ENCODE measurements around the gene COG4. TPM values are rescaled to one million over a fixed set of nuclear protein-coding genes. Genes with fewer than 3 reads are reported as not detected.

The COG4 gene
- total RNA-seq = 100 to 1,000 TPM in 1 of 4 donors, 10 to 100 TPM in 3; 41.1 to 109 (median 47.1) TPM

DNA sequence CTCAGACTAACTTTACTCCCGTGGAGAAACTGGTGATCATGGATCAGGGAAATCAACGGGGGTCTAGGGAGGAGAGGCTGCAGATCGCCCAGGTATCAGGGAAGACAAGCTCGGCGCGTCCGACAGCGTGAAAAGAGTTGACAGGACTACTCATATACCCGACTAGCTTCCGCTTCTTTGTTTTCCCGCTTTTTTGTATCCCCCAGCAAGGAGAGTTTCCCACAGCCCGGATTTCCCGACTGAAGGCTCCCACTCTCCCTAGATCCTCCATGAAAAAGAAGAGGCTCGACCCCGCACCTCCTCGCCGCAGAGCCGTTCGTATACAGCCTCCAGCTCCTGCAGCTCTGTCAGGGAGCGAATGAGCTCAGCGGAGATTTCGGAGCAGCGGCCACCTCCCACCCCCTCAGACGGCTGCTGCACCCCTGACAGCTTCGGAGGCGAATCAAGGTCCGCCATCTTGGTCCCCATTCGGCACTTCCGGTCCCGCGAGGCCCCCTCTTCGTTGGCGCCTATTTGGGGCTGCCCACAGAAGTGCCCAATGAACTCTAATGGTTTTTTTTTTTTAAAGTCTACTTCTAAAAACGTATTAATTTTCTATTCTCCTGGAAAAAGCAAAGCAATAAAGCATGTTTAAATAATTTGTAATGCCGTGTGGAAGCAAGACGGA lies at the start of gene COG4:
TSS of gene COG4 (minus strand) at position 479 of the 667 bp plus-strand sequence. CDS start at position 468, 11 bp downstream.
- no peaks in the 10 kb centered on the region for H3K27me3 ChIP-seq
- 1% methylated on average over 36 of the region's 36 CpGs for WGBS, 2 donors
- DNase-seq (ENCODE audit: low spot score in 2 of 2) = peak; percentile 70 to 87
- TF ChIP-seq POLR2A (IDR thresholded peaks at IDR 0.05) (peak in 1 of 2 donors; percentile 18), EP300 (IDR thresholded peaks at IDR 0.05) (peak; percentile 49 to 85)
- TF ChIP-seq, protein P1, sequence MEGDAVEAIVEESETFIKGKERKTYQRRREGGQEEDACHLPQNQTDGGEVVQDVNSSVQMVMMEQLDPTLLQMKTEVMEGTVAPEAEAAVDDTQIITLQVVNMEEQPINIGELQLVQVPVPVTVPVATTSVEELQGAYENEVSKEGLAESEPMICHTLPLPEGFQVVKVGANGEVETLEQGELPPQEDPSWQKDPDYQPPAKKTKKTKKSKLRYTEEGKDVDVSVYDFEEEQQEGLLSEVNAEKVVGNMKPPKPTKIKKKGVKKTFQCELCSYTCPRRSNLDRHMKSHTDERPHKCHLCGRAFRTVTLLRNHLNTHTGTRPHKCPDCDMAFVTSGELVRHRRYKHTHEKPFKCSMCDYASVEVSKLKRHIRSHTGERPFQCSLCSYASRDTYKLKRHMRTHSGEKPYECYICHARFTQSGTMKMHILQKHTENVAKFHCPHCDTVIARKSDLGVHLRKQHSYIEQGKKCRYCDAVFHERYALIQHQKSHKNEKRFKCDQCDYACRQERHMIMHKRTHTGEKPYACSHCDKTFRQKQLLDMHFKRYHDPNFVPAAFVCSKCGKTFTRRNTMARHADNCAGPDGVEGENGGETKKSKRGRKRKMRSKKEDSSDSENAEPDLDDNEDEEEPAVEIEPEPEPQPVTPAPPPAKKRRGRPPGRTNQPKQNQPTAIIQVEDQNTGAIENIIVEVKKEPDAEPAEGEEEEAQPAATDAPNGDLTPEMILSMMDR (IDR thresholded peaks at IDR 0.05) = no peak
- H3K4me1 ChIP-seq = peaks cover 0 to 57% (median 25%) of the 10 kb centered on the region in 4 donors
- H3K4me3 ChIP-seq = peak within 1 kb of the TSS; percentile 69 to 83 (median 74)
- H3K36me3 ChIP-seq = peaks cover 0 to 27% (median 0%) of the 10 kb centered on the region in 3 donors
- peak within 1 kb of the TSS; percentile 60 to 94 (median 86) for H3K27ac ChIP-seq
- no peaks in the 10 kb centered on the region for H3K9me3 ChIP-seq

DNA sequence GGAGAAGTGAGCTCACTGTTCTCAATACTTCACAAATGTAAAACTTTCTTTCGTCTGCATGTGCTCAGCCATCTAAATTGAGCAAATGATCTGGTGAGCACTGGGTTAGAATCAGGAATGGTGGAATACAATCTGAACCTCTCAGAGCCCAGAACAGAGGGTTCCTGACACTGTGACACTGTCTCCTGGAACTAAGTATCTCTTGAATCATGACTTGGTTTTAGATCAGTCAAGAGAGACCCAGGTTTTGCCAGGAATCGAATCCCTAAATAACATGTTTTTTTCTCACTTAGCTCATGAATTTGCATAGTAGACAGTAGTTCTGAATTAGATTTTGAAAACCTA lies 49.5 kb upstream of the COG4 start:
- TF ChIP-seq POLR2A (IDR thresholded peaks at IDR 0.05) = no peak
- TF ChIP-seq, protein P1 (IDR thresholded peaks at IDR 0.05) = no peak
- no peak for TF ChIP-seq EP300 (IDR thresholded peaks at IDR 0.05)
- Histone ChIP-seq H3K4me1 (peaks cover 3 to 61% (median 43%) of the 10 kb centered on the region in 4 donors), H3K4me3 (no peak overlapping the region), H3K36me3 (peaks cover 0 to 55% (median 32%) of the 10 kb centered on the region in 3 donors), H3K9me3 (no peaks in the 10 kb centered on the region), H3K27ac (peak overlapping the region in 3 of 4 donors; percentile 49 to 92 (median 90)), H3K27me3 (no peaks in the 10 kb centered on the region)
- WGBS, 2 donors = 62 to 72% methylated on average over 2 of the region's 2 CpGs
- no peak for DNase-seq (ENCODE audit: low spot score in 2 of 2)

DNA sequence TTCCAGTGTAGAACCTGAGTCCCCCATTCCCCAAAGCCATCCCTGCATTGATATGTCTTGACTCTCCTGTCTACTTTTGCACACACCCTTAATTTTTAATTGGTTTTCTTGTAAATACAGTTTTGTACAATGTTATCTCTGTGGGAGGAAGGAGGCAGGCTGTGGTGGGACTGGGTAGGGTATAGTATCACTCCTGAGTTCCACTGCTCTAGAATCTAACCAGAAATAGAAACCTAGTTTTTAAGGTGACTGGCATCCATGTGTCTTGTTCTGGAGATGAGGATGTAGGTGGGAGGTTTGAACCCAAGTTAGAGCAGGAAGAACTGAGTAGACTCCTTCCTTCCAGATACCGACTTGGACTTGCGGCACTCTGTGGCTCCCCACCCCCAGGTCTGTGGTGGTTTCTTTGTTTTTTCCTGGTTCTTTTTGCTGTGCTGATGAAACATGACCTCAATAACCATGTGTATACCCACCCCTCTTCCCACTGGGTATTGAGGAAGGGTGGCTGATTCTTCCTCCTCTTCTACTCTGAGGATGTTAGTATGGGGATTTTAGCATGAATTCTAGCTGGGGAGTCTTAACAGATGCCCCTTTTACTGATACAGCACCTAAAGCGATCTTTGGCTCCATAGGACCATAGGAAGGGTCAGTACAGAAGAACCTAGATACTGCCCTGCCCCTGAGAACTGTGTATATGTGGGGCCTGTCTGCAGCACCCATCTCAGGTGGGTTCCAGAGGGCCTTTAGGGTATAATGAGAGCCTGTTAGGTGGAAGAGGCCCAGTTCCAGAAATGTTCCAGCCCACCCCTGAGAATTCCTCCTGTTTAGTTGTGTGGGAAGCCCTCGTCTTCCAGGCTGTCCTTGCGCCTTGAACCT lies 48.9 kb upstream of the COG4 start:
- Histone ChIP-seq H3K27me3 (no peaks in the 10 kb centered on the region), H3K4me1 (peaks cover 3 to 56% (median 41%) of the 10 kb centered on the region in 4 donors), H3K27ac (peak overlapping the region in 3 of 4 donors; percentile 49 to 92 (median 90)), H3K9me3 (no peaks in the 10 kb centered on the region), H3K36me3 (peaks cover 0 to 61% (median 35%) of the 10 kb centered on the region in 3 donors), H3K4me3 (no peak overlapping the region)
- WGBS, 2 donors = 71 to 78% methylated on average over 5 of the region's 5 CpGs
- TF ChIP-seq POLR2A (IDR thresholded peaks at IDR 0.05) (no peak), EP300 (IDR thresholded peaks at IDR 0.05) (no peak)
- TF ChIP-seq, protein P1 (IDR thresholded peaks at IDR 0.05) = no peak
- DNase-seq (ENCODE audit: low spot score in 2 of 2) = no peak

DNA sequence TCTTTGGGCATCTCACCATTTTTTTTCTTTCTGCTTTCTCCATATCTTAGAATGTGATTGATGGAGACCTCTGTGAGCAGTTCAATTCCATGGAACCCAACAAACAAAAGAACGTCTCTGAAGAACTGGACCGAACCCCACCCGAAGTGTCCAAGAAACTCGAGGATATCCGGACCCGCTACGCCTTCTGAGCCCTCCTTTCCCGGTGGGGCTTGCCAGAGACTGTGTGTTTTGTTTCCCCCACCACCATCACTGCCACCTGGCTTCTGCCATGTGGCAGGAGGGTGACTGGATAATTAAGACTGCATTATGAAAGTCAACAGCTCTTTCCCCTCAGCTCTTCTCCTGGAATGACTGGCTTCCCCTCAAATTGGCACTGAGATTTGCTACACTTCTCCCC lies 48.3 kb upstream of the COG4 start:
- no peak overlapping the region for H3K4me3 ChIP-seq
- peaks cover 3 to 49% (median 34%) of the 10 kb centered on the region in 4 donors for H3K4me1 ChIP-seq
- no peaks in the 10 kb centered on the region for H3K27me3 ChIP-seq
- TF ChIP-seq POLR2A (IDR thresholded peaks at IDR 0.05) (no peak), EP300 (IDR thresholded peaks at IDR 0.05) (no peak)
- TF ChIP-seq, protein P1 (IDR thresholded peaks at IDR 0.05) = no peak
- no peak for DNase-seq (ENCODE audit: low spot score in 2 of 2)
- no peaks in the 10 kb centered on the region for H3K9me3 ChIP-seq
- WGBS, 2 donors = 85 to 93% methylated on average over 8 of the region's 8 CpGs
- peak overlapping the region in 1 of 4 donors; percentile 90 for H3K27ac ChIP-seq
- H3K36me3 ChIP-seq = peaks cover 0 to 68% (median 41%) of the 10 kb centered on the region in 3 donors
